IPS-18a (cell line): ENCODE results near the gene MBD3L2B.
"Not testable (repeated sequence)": the region's sequence is repeated elsewhere in the genome, so short reads cannot be mapped to it uniquely, and the experiment has no call there.

ENCODE experiments used
- H3K27ac ChIP-seq: one replicate; pipeline ENCODE4 v1.5.1; 2013; ENCODE audit warnings: low read length
- H3K27me3 ChIP-seq: one replicate; pipeline ENCODE4 v1.6.1; 2013; ENCODE audit warnings: mild to moderate bottlenecking, low read length; ENCODE audit not compliant: control insufficient read depth, insufficient read depth
- H3K36me3 ChIP-seq: one replicate; pipeline ENCODE4 v1.6.1; 2013; ENCODE audit warnings: low read depth, low read length; ENCODE audit not compliant: control insufficient read depth
- H3K4me1 ChIP-seq: one replicate; pipeline ENCODE4 v1.6.1; 2013; ENCODE audit warnings: low read depth, low read length; ENCODE audit not compliant: control insufficient read depth
- H3K4me3 ChIP-seq: one replicate; pipeline ENCODE4 v1.5.1; 2013; ENCODE audit warnings: low read length
- H3K9ac ChIP-seq: one replicate; pipeline ENCODE4 v1.6.1; 2013; ENCODE audit warnings: mild to moderate bottlenecking, low read length, moderate library complexity
- H3K9me3 ChIP-seq: one replicate; pipeline ENCODE4 v1.6.1; 2013; ENCODE audit warnings: low read depth, low read length; ENCODE audit not compliant: control insufficient read depth

Gene MBD3L2B

GRCh38 chr19:7054635-7055368, 33.6 kb upstream of the MBD3L2B start:
- H3K4me3 ChIP-seq, H3K36me3 ChIP-seq, H3K27me3 ChIP-seq, H3K4me1 ChIP-seq, H3K9ac ChIP-seq, H3K9me3 ChIP-seq, H3K27ac ChIP-seq: not testable (repeated sequence)

- H3K4me3 ChIP-seq, H3K36me3 ChIP-seq, H3K9ac ChIP-seq, H3K4me1 ChIP-seq, H3K27ac ChIP-seq, H3K9me3 ChIP-seq, H3K27me3 ChIP-seq: not testable (repeated sequence)
Measured at GRCh38 chr19:7052896-7053295, 31.7 kb upstream of the MBD3L2B start.

- not testable (repeated sequence) for H3K27ac ChIP-seq, H3K9me3 ChIP-seq, H3K4me3 ChIP-seq, H3K4me1 ChIP-seq, H3K9ac ChIP-seq, H3K36me3 ChIP-seq, H3K27me3 ChIP-seq
Measured at GRCh38 chr19:7051421-7051820, 30.2 kb upstream of the MBD3L2B start.

GRCh38 chr19:7049021-7049420, 27.8 kb upstream of the MBD3L2B start, which contains the start of gene MBD3L2:
TSS of gene MBD3L2 (plus strand) at chr19:7049321. CDS start at chr19:7049374, 53 bp downstream.
- not testable (repeated sequence) for H3K27ac ChIP-seq, H3K4me1 ChIP-seq, H3K9ac ChIP-seq, H3K4me3 ChIP-seq, H3K36me3 ChIP-seq, H3K9me3 ChIP-seq, H3K27me3 ChIP-seq

- H3K4me1 ChIP-seq, H3K27ac ChIP-seq, H3K36me3 ChIP-seq, H3K4me3 ChIP-seq, H3K9ac ChIP-seq, H3K27me3 ChIP-seq, H3K9me3 ChIP-seq: not testable (repeated sequence)
Measured at GRCh38 chr19:7041563-7041962, 20.3 kb upstream of the MBD3L2B start.

- not testable (repeated sequence) for H3K27ac ChIP-seq, H3K4me3 ChIP-seq, H3K4me1 ChIP-seq, H3K27me3 ChIP-seq, H3K9ac ChIP-seq, H3K9me3 ChIP-seq, H3K36me3 ChIP-seq
Measured at GRCh38 chr19:7040079-7040478, 18.8 kb upstream of the MBD3L2B start, which contains the start of gene MBD3L4. TSS of gene MBD3L4 (minus strand) at chr19:7040179. CDS start at chr19:7040144, 35 bp downstream.

- H3K36me3 ChIP-seq, H3K4me3 ChIP-seq, H3K9ac ChIP-seq, H3K27me3 ChIP-seq, H3K4me1 ChIP-seq, H3K9me3 ChIP-seq, H3K27ac ChIP-seq: not testable (repeated sequence)
Measured at GRCh38 chr19:7030278-7030677, 9.0 kb upstream of the MBD3L2B start, which contains the start of gene MBD3L5. TSS of gene MBD3L5 (plus strand) at chr19:7030578. CDS start at chr19:7030612, 34 bp downstream.

GRCh38 chr19:7028790-7029189, 7.6 kb upstream of the MBD3L2B start:
- H3K27ac ChIP-seq, H3K9ac ChIP-seq, H3K36me3 ChIP-seq, H3K4me1 ChIP-seq, H3K27me3 ChIP-seq, H3K4me3 ChIP-seq, H3K9me3 ChIP-seq: not testable (repeated sequence)

GRCh38 chr19:7018828-7019227, 2.4 kb downstream of the MBD3L2B start:
- Histone ChIP-seq H3K27ac (no peak overlapping the region), H3K9me3 (peaks cover 18% of the 10 kb centered on the region), H3K36me3 (no peaks in the 10 kb centered on the region), H3K9ac (no peak overlapping the region), H3K27me3 (no peaks in the 10 kb centered on the region), H3K4me1 (no peaks in the 10 kb centered on the region), H3K4me3 (no peak overlapping the region)

GRCh38 chr19:7013678-7014077, 7.6 kb downstream of the MBD3L2B start:
- Histone ChIP-seq H3K27me3 (no peaks in the 10 kb centered on the region), H3K27ac (no peak overlapping the region), H3K4me1 (no peaks in the 10 kb centered on the region), H3K9me3 (peaks cover 29% of the 10 kb centered on the region), H3K36me3 (no peaks in the 10 kb centered on the region), H3K9ac (no peak overlapping the region), H3K4me3 (no peak overlapping the region)

- H3K27me3 ChIP-seq = no peaks in the 10 kb centered on the region
- no peaks in the 10 kb centered on the region for H3K4me1 ChIP-seq
- peaks cover 34% of the 10 kb centered on the region for H3K9me3 ChIP-seq
- H3K27ac ChIP-seq = no peak overlapping the region
- H3K36me3 ChIP-seq = no peaks in the 10 kb centered on the region
- H3K9ac ChIP-seq = no peak overlapping the region
- H3K4me3 ChIP-seq = no peak overlapping the region
Measured at GRCh38 chr19:7010722-7011593, 10.3 kb downstream of the MBD3L2B start.
